SK-N-MC (cell line): Measurements from ENCODE around the gene FXYD2.
A peak's percentile ranks its signal among the peaks of the same experiment; 100 is the strongest.

Experiments used
- DNase-seq: peaks from one replicate; pipeline ENCODE4 v3.0.0-alpha.2; 2011; ENCODE audit warnings: low read depth, low spot score
- H3K27ac ChIP-seq: fragments of 200-600 bp; sonication (generic); 2 replicates; pipeline ENCODE4 v1.5.1; 2016; ENCODE audit warnings: mixed run types
- H3K36me3 ChIP-seq: fragments of 200-600 bp; sonication (generic); 2 replicates; pipeline ENCODE4 v1.6.1; 2017; ENCODE audit warnings: antibody characterized with exemption, low read length, mixed read lengths; ENCODE audit not compliant: insufficient read depth
- H3K4me3 ChIP-seq: fragments of 200-600 bp; sonication (generic); 2 replicates; pipeline ENCODE4 v1.5.1; 2016
- H3K9ac ChIP-seq: fragments of 200-600 bp; sonication (generic); 2 replicates; pipeline ENCODE4 v1.8.0; 2017; ENCODE audit warnings: mixed run types, mixed read lengths; ENCODE audit not compliant: insufficient read length
- H3K9me3 ChIP-seq: fragments of 200-600 bp; sonication (generic); 2 replicates; pipeline ENCODE4 v1.6.1; 2017; ENCODE audit warnings: low read depth, mild to moderate bottlenecking, antibody characterized with exemption, low read length, moderate library complexity, mixed read lengths
- EZH2 ChIP-seq: fragments of 200-600 bp; sonication (generic); IDR thresholded peaks from one replicate; pipeline ENCODE4 v1.6.1; 2017; ENCODE audit warnings: antibody characterized with exemption
- FOXP2 ChIP-seq: optimal IDR thresholded peaks from 2 replicates; pipeline ENCODE3; 2011; ENCODE audit warnings: mild to moderate bottlenecking, moderate library complexity; ENCODE audit not compliant: insufficient read depth; ENCODE audit errors: extremely low read length, control extremely low read depth
- POLR2AphosphoS5 ChIP-seq: IDR thresholded peaks from 2 replicates; pipeline ENCODE4 v1.6.1; 2012; ENCODE audit warnings: mild to moderate bottlenecking, low read depth, low read length, borderline replicate concordance

FXYD2 gene

DNA sequence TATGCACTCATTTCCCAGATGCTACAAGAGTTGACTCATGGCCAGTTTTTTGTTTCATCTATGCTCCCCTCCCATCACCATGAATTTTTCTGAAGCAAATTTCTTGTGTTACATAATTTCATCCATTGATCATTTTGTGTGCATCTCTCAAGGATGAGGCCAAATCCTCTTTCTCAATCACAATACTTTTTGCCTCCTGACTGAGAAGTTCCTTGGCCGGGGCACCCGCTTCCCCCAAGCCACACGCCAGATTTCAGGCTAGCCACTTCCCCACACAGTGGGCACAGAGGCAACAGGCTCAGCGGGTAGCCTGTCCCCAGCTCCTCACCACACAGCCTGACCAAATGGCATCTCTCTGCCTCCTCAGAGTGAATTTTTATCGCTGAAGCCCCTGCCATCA, 17.7 kb downstream of the FXYD2 start:
- no peaks in the 10 kb centered on the region for H3K36me3 ChIP-seq

DNA sequence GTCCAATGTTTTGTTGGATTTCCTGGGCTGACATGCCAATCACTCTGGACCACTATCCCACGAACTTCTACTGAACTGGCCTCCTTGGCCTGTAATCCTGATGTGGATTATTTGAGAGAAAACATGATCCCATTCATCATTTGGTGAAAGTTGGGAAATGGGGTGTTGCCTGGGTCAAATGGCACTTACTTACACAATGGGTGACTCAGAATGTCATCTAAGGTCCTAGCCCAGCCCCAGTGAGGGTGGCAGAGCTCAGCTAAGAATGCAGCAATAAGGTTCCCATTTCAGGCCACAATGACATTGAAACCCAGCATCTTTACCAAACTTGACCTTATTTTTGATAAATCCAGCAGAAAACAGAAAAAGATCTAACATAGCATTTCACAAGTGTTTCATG, 19.5 kb downstream of the FXYD2 start:
- no peak for DNase-seq
- TF ChIP-seq EZH2: no peak
- no peak for TF ChIP-seq POLR2AphosphoS5
- TF ChIP-seq FOXP2: no peak

More for the DNA sequence above, 17.7 kb downstream of the FXYD2 start:
- DNase-seq: no peak
- no peak for TF ChIP-seq FOXP2
- TF ChIP-seq EZH2: no peak
- TF ChIP-seq POLR2AphosphoS5: no peak
- H3K9me3 ChIP-seq: no peaks in the 10 kb centered on the region
- H3K9ac ChIP-seq: no peak overlapping the region
- no peak overlapping the region for H3K4me3 ChIP-seq
- no peak overlapping the region for H3K27ac ChIP-seq

DNA sequence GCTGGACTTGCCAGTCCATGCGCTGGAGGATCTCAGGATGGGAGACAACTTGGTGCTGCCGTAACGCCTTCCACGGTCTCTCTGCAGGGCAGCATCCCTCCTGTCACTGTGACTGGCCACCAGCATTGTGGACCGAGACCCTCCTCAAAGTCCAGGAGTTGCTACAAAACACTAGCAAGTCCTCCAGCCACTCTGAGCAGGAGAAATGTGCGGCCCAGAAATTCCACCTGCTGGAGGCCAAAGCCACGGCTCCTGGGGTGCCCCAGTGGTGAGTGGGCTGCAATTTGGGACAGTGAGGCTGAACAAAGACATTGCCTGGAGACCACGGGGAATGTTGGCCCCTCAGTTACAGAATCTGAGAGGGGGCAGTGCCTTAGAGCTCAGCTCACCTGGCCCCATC, 20.6 kb downstream of the FXYD2 start:
- no peak for DNase-seq
- no peak for TF ChIP-seq POLR2AphosphoS5
- TF ChIP-seq FOXP2: no peak
- no peak for TF ChIP-seq EZH2
- H3K4me3 ChIP-seq: no peak overlapping the region
- H3K36me3 ChIP-seq: no peaks in the 10 kb centered on the region
- no peak overlapping the region for H3K9ac ChIP-seq
- H3K27ac ChIP-seq: no peak overlapping the region
- H3K9me3 ChIP-seq: no peaks in the 10 kb centered on the region

More for the DNA sequence above, 19.5 kb downstream of the FXYD2 start:
- no peaks in the 10 kb centered on the region for H3K36me3 ChIP-seq
- no peak overlapping the region for H3K4me3 ChIP-seq
- no peak overlapping the region for H3K27ac ChIP-seq
- no peak overlapping the region for H3K9ac ChIP-seq
- no peaks in the 10 kb centered on the region for H3K9me3 ChIP-seq

DNA sequence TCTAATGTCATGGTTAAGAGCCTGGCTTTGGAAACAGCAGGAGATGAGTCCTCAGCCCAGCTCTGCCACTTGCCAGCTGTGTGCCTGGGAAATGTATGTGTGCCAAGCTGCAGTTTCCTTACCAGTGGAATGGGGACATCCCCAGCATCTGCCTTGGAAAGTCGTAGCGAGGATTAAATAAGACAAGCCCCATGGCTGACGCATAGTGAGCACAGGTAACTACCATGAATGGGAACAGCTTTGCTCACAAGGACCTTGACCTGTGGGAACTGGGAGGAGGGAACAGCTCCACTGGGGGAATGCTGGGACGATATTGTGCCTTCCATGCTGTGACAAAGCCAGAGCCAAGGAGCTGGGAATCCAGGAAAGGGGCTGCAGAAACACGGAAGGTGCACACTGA, 24.9 kb downstream of the FXYD2 start:
- no peak for DNase-seq
- Histone ChIP-seq H3K36me3 (no peaks in the 10 kb centered on the region), H3K9ac (no peak overlapping the region), H3K9me3 (no peaks in the 10 kb centered on the region), H3K27ac (no peak overlapping the region), H3K4me3 (no peak overlapping the region)
- TF ChIP-seq EZH2 (no peak), FOXP2 (no peak), POLR2AphosphoS5 (no peak)

DNA sequence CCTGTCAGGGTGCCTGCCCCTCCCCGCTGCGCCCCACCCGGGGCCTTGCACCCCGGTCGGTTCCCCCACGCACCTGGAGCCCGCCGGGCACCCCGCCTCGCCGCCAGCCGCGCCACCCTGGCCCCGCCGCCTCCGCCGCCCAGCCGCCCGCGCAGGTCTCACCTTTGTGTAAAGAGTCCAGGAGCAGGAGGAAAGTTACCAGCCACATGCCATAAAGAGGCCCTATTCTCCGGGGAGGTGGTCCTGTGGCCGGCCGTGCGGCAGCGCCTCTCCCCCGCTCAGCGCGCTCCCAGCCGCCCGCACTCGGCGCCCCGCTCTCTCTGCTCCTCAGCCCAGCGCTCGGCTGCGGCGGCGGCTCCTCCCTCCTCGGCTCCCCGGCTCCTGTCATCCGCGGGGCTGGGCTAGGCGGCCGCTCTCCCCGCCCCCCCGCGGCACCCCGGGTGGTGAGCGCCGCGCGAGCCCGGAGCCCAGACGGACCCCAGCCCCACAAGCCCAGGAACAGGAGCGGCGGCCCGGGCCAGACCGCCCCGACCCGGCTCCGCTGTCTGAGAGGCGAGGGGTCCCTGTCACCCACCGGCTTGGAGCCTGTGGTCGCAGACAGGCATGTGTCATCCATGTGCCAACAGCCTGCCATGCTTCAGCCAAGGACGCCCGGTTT, 27.5 kb downstream of the FXYD2 start, which contains the start of gene DSCAML1:
Gene DSCAML1 (minus strand): TSS at position 345 of the 658 bp plus-strand sequence. CDS start 137 bp downstream, at position 208.
- Histone ChIP-seq H3K9me3 (no peaks in the 10 kb centered on the region), H3K4me3 (no peak within 1 kb of the TSS), H3K36me3 (no peaks in the 10 kb centered on the region), H3K27ac (no peak within 1 kb of the TSS), H3K9ac (no peak within 1 kb of the TSS)
- DNase-seq: no peak
- TF ChIP-seq FOXP2: no peak
- TF ChIP-seq EZH2: peak; percentile 96

DNA sequence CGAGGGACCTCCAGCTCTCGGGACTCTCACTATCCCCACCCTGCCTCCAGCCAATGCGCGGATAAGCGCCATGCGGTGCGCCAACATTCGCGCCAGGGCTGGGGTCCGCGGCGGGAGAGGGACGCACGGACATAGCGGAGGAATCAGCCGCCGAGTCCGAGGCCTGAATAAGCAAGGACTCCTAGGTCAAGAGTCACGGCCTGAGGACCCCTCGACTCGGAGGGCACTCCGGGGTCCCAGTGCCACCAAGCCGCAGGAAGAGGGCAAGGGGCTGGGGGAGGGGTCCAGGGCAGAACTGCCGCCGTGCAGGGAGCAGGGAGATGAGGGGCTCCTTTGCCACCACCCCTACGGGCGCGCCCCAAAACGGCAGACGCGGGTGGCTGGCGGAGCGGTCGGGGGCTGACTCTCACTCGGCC, 28.1 kb downstream of the FXYD2 start:
- Histone ChIP-seq H3K9ac (no peak overlapping the region), H3K27ac (no peak overlapping the region), H3K4me3 (no peak overlapping the region), H3K36me3 (no peaks in the 10 kb centered on the region), H3K9me3 (no peaks in the 10 kb centered on the region)
- DNase-seq: no peak
- TF ChIP-seq EZH2: no peak
- no peak for TF ChIP-seq POLR2AphosphoS5

DNA sequence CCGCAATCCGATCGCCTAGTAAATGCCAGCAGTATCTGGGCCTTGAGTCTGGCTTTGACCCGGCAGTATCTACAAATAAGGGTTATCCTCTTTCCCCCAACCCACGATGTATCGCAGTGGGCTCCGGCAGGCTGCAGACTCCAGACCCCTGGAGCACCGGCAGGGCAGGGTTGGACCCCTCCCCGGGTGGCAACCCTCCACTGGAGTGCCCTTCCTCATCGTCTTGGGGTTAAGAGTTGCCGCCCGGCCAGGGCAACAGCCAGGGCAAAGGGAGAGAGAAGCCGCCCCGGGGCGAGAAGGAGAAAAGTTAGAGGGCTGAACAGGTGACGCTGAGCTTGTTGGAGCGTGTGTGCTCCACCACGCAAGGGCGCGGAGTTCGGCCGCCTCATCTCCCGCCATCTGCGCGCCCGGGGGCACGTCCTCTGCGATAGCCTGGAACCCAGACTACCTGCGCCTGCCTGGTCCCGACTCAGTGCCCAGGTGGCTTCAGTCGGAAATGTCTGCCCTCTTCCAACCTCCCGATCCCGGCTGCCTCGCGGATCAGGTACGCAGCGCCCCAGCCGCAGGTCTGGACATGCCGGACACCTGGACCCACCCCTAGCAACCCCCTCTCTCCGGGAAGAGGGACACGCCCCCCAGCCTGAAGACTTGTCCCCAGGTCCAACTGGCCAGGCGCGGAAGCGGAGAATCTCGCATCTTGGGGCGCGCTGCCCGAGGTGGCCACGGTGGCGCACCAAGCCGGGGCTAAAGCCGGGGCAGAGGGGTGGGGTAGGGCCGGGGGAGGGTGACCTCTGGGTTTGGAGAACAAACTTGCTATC, 28.7 kb downstream of the FXYD2 start:
- H3K36me3 ChIP-seq: no peaks in the 10 kb centered on the region
- H3K27ac ChIP-seq: no peak overlapping the region
- no peaks in the 10 kb centered on the region for H3K9me3 ChIP-seq
- DNase-seq: no peak
- H3K9ac ChIP-seq: no peak overlapping the region
- no peak overlapping the region for H3K4me3 ChIP-seq
- TF ChIP-seq EZH2: no peak

DNA sequence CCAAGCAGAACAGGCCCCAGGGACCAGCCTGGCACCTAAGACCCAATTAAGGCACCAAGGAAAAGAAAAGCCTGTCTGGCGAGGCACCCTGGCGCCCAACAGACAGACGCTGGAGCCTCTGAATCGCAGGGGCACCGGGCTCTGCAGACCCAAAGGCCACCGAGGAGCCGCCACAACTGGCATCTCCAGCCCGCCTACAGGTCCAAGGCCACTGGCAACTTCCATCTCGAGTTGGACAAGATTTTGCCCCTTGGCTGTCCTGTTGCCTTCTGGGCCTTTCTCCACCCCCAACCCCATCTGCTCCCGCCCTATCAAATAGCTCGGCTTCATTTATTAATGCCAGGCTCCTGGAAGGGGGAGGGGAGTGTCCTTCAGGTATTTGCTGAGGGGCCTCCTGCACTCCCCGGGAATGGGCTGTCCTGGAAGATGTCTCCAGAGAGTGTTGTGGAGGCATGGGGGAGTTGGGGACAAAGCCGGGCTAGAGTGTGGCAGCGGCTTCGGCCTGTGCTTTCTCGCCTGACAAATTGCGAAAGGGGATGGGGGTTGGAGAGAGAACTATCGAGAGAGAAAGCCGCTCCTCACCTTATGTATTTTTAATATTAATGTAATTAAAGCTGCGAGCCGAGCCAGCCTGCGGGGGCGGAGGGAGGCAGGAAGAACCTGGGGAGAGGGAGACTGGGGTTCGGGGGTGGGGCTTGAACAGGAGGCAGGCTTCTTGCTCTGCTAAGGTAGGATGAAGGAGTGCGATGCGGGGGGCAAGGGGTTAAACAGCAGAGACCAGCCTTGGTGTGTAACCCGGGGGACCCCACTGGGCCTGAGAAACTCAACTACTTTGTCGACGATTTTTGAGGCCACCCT, 29.5 kb downstream of the FXYD2 start:
- no peak overlapping the region for H3K27ac ChIP-seq
- no peak overlapping the region for H3K4me3 ChIP-seq
- DNase-seq: no peak
- no peak for TF ChIP-seq FOXP2
- TF ChIP-seq EZH2: no peak
- TF ChIP-seq POLR2AphosphoS5: no peak
- H3K9me3 ChIP-seq: no peaks in the 10 kb centered on the region
- no peaks in the 10 kb centered on the region for H3K36me3 ChIP-seq
- no peak overlapping the region for H3K9ac ChIP-seq
